ENCODE data around the gene TMEM247.

TMEM247 gene

GRCh38 chr2:46489423-46490174 lies 10.2 kb downstream of the TMEM247 start:
- DNase-seq (ENCODE audit: low read depth): no peak

GRCh38 chr2:46490521-46491141 lies 11.3 kb downstream of the TMEM247 start:
- no peak for DNase-seq (ENCODE audit: low read depth)

- no peak for DNase-seq (ENCODE audit: low read depth)
Measured at GRCh38 chr2:46492301-46492700, 12.9 kb downstream of the TMEM247 start.

DNA sequence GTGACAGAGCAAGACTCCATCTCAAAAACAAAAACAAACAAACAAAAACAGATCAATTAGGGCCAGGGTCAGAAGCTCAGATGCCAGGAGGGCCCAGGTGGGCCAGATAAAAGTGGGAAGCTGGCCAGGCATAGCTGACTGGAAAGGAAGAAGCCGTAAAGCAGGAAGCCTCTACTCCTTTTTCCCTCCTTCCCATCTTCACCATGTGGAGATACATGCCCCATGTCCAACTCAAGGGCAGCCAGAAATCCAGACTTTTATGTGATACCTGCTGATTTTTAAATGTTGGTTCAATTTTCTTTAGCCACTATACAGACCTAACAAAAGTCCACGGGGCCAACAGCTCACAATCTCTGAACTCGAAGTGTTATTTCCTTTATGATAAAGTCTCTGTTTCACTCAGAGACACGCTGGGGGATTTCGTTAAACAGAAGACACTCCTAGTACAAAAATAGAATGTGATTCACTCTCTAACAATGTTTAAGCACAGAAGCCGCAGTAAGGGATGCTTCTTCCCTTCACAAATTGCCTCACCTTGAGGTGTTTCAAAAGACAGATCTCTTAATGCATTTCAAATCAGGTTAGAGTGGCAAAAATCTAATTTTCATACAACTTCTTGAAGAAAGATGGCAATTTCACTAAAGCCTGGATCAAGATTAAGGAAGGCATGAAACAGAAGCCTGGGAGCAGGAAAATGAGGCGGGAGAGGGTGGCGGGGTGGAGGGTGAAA lies 14.0 kb downstream of the TMEM247 start:
- no peak for DNase-seq (ENCODE audit: low read depth)

- no peak for DNase-seq (ENCODE audit: low read depth)
Measured at GRCh38 chr2:46493971-46494250, 14.5 kb downstream of the TMEM247 start.

DNA sequence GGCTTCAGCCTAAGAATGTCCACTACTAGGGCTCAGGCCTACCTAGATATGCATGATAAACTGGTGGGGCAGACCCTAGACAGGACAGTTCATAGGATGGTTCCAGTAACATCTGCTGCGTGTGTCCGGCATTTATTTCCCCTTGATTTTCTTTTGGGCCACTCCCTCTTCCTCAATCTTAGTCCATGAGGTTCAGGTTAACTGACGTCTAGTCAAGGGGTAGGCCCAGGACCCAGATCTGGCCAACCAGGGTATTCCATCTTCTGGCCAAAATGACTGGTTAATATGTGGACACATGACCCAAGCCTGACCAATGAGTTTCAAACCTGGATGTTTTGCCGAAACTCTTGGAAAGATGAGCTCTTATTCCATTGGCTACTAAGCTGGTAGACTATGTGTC lies 15.2 kb downstream of the TMEM247 start:
- no peak for DNase-seq (ENCODE audit: low read depth)

DNA sequence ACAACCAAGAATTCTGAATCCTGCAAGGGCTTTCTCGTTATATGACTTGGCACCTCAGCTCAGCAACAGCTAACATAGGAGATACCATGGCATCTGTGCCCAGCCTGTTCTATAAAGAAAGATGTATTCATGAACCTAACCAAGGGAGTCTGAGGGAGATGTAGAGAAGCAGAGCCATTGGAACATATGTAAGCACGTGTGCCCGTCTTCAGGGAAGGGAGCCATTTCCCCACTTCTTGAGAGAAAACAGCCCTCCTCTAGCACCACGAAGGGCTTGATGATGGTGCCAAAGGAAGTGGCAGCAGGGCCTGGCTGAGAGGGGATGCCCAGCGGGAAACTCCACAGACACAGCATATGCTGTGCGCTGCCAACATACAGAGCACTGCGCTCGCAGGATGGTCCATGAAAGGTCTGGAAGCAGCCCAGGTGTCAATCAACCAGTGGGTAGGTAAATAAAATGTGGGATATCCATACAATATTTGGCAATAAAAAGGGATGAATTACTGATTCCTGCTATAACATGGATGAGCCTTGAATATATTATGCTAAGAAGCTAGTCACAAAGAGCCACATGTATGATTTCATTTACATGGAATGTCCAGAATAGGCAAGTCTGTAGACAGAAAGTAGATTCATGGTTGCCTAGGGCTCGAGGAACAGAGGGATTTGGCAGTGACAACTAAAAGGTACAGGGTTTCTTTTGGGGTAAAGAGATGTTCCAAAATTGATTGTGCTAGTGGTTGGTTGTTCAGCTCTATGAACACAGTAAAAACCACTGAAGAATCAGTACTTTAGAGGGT lies 16.1 kb downstream of the TMEM247 start:
- no peak for DNase-seq (ENCODE audit: low read depth)

GRCh38 chr2:46497766-46498165 lies 18.4 kb downstream of the TMEM247 start:
- DNase-seq (ENCODE audit: low read depth): no peak

GRCh38 chr2:46498681-46499080 lies 19.3 kb downstream of the TMEM247 start:
- no peak for DNase-seq (ENCODE audit: low read depth)

- DNase-seq (ENCODE audit: low read depth): no peak
Measured at GRCh38 chr2:46499392-46499785, 20.0 kb downstream of the TMEM247 start.

- DNase-seq (ENCODE audit: low read depth): no peak
Measured at GRCh38 chr2:46500801-46501200, 21.4 kb downstream of the TMEM247 start.

- no peak for DNase-seq (ENCODE audit: low read depth)
Measured at GRCh38 chr2:46502291-46502885, 23.0 kb downstream of the TMEM247 start.

- DNase-seq (ENCODE audit: low read depth): no peak
Measured at GRCh38 chr2:46503686-46504085, 24.3 kb downstream of the TMEM247 start.

DNA sequence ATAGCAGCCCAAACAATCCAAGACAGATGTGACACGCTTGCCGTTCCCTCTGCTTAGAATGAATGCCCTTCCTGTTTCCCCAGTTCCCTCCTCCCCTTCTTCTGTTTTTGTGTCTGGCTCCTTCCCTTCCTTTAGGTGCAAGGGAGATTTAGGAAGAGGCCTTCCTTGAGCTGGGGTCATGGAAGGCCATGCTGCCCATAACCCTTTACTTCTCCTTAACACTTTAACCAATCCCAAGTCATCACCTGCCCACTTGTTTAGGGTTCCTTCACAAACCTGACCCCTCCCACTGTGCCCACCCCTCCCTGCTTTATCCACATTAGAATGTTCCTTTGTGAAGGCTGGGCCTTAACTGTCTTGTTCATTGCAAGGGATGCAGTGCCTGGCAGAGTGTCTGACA lies 24.9 kb downstream of the TMEM247 start:
- no peak for DNase-seq (ENCODE audit: low read depth)

DNA sequence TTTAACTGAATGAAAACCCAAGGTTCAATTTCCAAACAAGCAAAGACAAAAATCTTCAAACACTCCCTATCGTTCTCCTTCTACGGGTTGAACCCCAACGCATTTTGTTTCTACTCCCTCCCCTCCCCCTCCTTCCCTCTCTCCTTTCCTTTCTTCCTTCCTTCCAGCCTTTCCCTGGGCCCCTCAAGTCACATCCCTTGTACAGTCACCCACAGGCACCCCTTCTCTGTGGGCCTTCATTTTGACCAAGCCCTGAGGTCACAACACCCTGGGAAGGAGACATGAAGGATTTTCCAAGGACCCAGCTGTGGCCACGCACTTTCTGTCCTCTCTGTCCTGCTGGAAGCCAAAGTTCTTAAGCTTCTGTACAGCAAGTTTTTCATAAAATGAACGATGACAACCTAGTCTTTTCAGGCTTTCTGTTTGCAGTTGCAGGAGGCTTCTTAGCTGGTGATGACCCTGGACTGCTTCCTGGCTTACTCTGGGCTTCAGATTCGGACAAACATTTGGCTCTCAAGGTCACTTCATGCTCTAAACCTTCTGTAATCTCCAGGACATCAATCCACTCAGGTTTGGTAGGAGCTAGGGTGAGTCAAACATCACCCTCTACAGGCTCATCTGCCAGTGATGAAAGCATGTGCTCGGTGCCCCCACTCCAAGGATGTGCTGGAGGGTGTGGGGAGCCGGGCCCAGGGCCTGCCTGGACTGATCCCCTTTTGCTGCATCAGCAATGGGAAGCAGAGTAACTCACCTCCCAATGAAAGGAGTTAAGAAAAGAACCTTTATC lies 25.5 kb downstream of the TMEM247 start:
- no peak for DNase-seq (ENCODE audit: low read depth)

DNA sequence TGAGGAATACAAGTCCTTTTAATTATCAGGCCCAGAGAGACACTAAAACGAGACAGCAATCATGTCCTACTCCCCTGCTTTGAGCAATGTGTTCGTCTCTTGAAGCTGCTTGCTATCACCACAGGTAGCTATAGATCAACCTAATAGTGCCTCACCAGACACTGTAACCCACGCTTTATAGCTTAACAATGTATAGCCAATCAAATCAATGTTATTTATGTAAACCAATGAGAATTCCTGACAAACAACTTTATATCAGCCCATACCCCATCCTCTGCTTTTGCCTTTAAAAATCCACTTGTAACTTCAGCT lies 26.1 kb downstream of the TMEM247 start:
- DNase-seq (ENCODE audit: low read depth): no peak

DNA sequence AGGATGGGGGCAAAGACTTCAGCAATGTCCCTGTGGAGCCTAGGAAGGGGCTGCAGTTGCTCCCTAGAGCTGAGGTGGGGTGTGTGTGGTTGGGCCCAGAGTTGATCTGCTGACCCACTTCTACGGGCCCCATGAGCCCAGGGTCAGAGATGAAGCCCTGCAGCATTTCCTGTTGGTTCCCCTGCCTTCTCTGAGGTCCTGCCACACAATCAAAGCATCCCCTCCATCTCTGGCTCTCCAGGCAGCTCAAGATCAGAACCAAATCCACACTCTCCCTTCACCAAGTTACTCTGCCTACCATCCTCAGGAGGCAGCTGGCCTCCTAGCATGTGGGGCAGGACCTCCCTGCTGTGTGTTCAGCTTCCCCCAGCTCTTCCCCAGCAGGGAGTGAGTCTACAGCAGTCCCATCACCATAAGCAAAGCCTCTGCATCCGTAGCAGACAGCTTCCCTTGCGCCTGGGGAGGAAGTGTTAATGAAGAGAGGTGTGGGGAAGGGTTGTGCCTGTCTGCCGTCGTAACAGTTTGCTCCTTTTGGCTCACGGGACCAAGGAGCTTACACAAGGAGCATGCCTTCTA lies 26.9 kb downstream of the TMEM247 start:
- DNase-seq (ENCODE audit: low read depth): no peak

GRCh38 chr2:46508312-46508711 lies 28.9 kb downstream of the TMEM247 start:
- no peak for DNase-seq (ENCODE audit: low read depth)

DNA sequence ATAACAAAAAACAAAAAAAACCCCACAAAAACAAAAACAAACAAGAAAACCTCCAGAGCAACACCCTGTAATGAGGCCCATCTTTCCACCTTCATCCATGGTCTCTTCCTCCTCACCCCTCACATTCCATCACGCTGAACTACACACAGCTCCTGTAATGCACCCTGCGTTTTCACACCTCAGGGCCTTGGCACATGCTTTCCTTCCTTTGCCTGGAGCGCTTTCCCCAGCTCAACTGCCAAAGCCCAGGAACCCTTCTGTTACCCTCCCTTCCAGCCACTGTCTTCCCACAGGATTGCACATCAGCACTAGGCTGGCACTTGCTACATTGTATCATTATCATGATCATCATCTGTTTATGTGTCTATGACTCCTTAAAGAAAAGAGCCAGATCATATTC lies 29.4 kb downstream of the TMEM247 start:
- no peak for DNase-seq (ENCODE audit: low read depth)

DNA sequence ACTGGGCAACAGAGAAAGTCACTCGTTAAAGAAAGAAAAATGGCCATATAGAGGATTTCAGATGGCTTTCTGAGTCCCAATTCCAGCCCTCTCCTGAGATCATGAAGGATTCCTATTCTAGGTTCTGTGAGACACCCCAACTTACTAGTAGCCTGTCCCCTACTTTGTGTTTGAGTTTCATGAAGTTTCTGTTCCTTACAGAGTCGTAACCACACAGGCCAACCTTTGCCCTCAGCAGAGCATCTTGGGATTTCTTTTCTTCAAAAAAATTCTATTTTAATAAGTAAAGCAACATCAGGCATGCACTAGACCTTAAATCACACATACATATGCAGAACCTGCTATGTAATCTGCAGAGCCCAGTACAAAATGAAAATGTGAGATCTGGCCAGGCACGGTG lies 30.4 kb downstream of the TMEM247 start:
- no peak for DNase-seq (ENCODE audit: low read depth)

DNA sequence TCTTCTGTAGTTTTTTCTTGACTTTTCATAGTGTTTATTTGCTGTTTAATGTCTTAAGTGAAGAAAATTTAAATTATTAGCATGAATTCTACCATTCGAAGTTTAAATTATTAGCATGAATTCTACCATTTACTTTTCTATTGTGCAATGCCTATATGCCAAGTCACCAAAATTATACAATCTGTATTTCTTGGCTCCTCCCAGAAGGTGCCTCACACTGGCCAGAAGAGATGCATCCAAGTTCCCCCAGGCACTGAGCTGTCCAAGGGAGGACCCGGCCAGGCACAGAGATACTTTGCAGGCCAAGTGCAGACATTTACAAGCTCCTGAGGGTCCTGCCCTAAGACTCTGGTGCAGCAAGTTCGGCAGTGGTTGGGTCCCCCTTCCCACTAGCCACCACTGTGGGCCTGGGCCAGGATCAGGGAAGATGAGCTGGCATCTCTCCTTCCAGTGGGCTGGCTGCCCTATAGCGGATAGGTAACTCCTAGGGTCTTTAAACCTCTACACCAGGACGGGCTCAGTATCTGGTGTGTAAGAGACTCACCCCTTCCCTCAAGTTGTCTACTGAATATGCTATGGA lies 31.3 kb downstream of the TMEM247 start:
- no peak for DNase-seq (ENCODE audit: low read depth)

Measured in T-helper 22 cell (primary cell).